Astrocyte (in vitro differentiated cells and primary cell): ENCODE results near the gene PLCB4.

ENCODE experiments used
- EZH2 ChIP-seq: IDR thresholded peaks from 2 replicates; pipeline ENCODE4 v1.6.1; 2012; ENCODE audit warnings: mild to moderate bottlenecking, low read length, inconsistent platforms; ENCODE audit not compliant: insufficient read depth
- TF ChIP-seq, protein P1 (sequence below): IDR thresholded peaks from 2 replicates; pipeline ENCODE4 v1.5.1; 2011; ENCODE audit warnings: low read depth, mild to moderate bottlenecking, inconsistent platforms, low read length, moderate library complexity; ENCODE audit not compliant: insufficient read depth

GRCh38 chr20:9130521-9130920 is 61.6 kb downstream of the PLCB4 start:
- TF ChIP-seq, protein P1, sequence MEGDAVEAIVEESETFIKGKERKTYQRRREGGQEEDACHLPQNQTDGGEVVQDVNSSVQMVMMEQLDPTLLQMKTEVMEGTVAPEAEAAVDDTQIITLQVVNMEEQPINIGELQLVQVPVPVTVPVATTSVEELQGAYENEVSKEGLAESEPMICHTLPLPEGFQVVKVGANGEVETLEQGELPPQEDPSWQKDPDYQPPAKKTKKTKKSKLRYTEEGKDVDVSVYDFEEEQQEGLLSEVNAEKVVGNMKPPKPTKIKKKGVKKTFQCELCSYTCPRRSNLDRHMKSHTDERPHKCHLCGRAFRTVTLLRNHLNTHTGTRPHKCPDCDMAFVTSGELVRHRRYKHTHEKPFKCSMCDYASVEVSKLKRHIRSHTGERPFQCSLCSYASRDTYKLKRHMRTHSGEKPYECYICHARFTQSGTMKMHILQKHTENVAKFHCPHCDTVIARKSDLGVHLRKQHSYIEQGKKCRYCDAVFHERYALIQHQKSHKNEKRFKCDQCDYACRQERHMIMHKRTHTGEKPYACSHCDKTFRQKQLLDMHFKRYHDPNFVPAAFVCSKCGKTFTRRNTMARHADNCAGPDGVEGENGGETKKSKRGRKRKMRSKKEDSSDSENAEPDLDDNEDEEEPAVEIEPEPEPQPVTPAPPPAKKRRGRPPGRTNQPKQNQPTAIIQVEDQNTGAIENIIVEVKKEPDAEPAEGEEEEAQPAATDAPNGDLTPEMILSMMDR = no peak
- TF ChIP-seq EZH2 = no peak
